Measurements from ENCODE around the gene GZMH. TPM values are rescaled to one million over a fixed set of nuclear protein-coding genes. Genes with fewer than 3 reads are reported as not detected.

Gene GZMH
- total and polyA plus RNA-seq, 2 donors (not counting 3 experiments of a cell fraction or from before 2014, with no cell fraction given): not detected

- BruUV-seq (replicated peaks): no TSS peak
- Histone ChIP-seq H2AFZ (ENCODE audit: low read depth, low read length) (no peak within 1 kb of the TSS), H3K9me3 (replicated peaks; ENCODE audit: control insufficient read depth, insufficient read depth, low read length) (no peaks in the 10 kb centered on the region), H3K9me1 (replicated peaks; ENCODE audit: control insufficient read depth, extremely low read depth, insufficient read depth, low read length) (no peaks in the 10 kb centered on the region), H3K27ac (ENCODE audit: insufficient read depth, low read depth, low read length) (no peak within 1 kb of the TSS), H4K20me1 (replicated peaks; ENCODE audit: control insufficient read depth, extremely low read depth, insufficient read depth, low read length) (no peaks in the 10 kb centered on the region), H3K36me3 (ENCODE audit: control insufficient read depth in 2 of 2, extremely low read depth in 1 of 2, insufficient read depth in 2 of 2, low read length in 2 of 2) (no peaks in the 10 kb centered on the region), H3K4me3 (replicated peaks in 1 of 3; ENCODE audit: insufficient read depth in 1 of 3, low read depth in 1 of 3, low read length in 3 of 3) (no peak within 1 kb of the TSS), H3K4me1 (ENCODE audit: control insufficient read depth, extremely low read depth, insufficient read depth, low read length) (no peaks in the 10 kb centered on the region), H3K9ac (replicated peaks; ENCODE audit: extremely low read depth, insufficient read depth, low read length) (no peak within 1 kb of the TSS), H3K4me2 (ENCODE audit: insufficient read depth, low read length) (no peak within 1 kb of the TSS), H3K27me3 (ENCODE audit: control insufficient read depth in 2 of 2, insufficient read depth in 2 of 2, low read length in 2 of 2) (peaks cover 0 to 2% of the 10 kb centered on the region in 2 experiments), H3K79me2 (ENCODE audit: control insufficient read depth, insufficient read depth, low read length) (no peaks in the 10 kb centered on the region)
- FAIRE-seq (no peak), DNase-seq (ENCODE audit: low read depth, low spot score) (no peak)
- POLR2A ChIA-PET: no interaction called here
- dilution Hi-C loops (cut with MboI; ENCODE audit: extremely low pct_ligation_motif_present, low sequenced_read_pairs): no loop called here
- CTCF ChIA-PET: interaction anchor here (1.5 kb wide), 1 partner anchor 10 kb away, joined by 3 read pairs; no protein-coding TSS in a partner anchor
- TF ChIP-seq FOS (IDR thresholded peaks at IDR 0.05; ENCODE audit: borderline replicate concordance, insufficient read depth, low read length) (no peak), POLR2A (IDR thresholded peaks at IDR 0.05; ENCODE audit: low read depth, low read length) (no peak), MYC (IDR thresholded peaks at IDR 0.05; ENCODE audit: low read depth, low read length) (no peak), EZH2 (IDR thresholded peaks at IDR 0.05; ENCODE audit: borderline replicate concordance, low read depth, low read length, severe bottlenecking) (no peak)
- intact Hi-C loops (cut with micrococcal nuclease): no loop called here
These were observed 33.3 kb downstream of the GZMH start, which contains the start of gene CTSG for GRCh38 chr14:24576182-24576581. Gene CTSG, minus strand, starts transcription at chr14:24576250. Its CDS starts 27 bp downstream, at chr14:24576223.

GRCh38 chr14:24574206-24574774 lies 35.2 kb downstream of the GZMH start:
- Histone ChIP-seq H3K27me3 (ENCODE audit: control insufficient read depth in 2 of 2, insufficient read depth in 2 of 2, low read length in 2 of 2) (peaks cover 0 to 2% of the 10 kb centered on the region in 2 experiments), H3K4me1 (ENCODE audit: control insufficient read depth, extremely low read depth, insufficient read depth, low read length) (no peaks in the 10 kb centered on the region), H3K9me3 (replicated peaks; ENCODE audit: control insufficient read depth, insufficient read depth, low read length) (no peaks in the 10 kb centered on the region), H3K27ac (ENCODE audit: insufficient read depth, low read depth, low read length) (no peak overlapping the region), H3K4me2 (ENCODE audit: insufficient read depth, low read length) (no peak overlapping the region), H3K36me3 (ENCODE audit: control insufficient read depth in 2 of 2, extremely low read depth in 1 of 2, insufficient read depth in 2 of 2, low read length in 2 of 2) (no peaks in the 10 kb centered on the region), H3K4me3 (replicated peaks in 1 of 3; ENCODE audit: insufficient read depth in 1 of 3, low read depth in 1 of 3, low read length in 3 of 3) (no peak overlapping the region), H3K79me2 (ENCODE audit: control insufficient read depth, insufficient read depth, low read length) (no peaks in the 10 kb centered on the region), H3K9me1 (replicated peaks; ENCODE audit: control insufficient read depth, extremely low read depth, insufficient read depth, low read length) (no peaks in the 10 kb centered on the region), H2AFZ (ENCODE audit: low read depth, low read length) (no peak overlapping the region), H3K9ac (replicated peaks; ENCODE audit: extremely low read depth, insufficient read depth, low read length) (no peak overlapping the region), H4K20me1 (replicated peaks; ENCODE audit: control insufficient read depth, extremely low read depth, insufficient read depth, low read length) (no peaks in the 10 kb centered on the region)
- FAIRE-seq: no peak
- intact Hi-C loops (cut with micrococcal nuclease): no loop called here
- CTCF ChIA-PET: interaction anchor here (1.5 kb wide), 1 partner anchor 8 kb away, joined by 3 read pairs; no protein-coding TSS in a partner anchor
- dilution Hi-C loops (cut with MboI; ENCODE audit: extremely low pct_ligation_motif_present, low sequenced_read_pairs): no loop called here
- TF ChIP-seq EZH2 (IDR thresholded peaks at IDR 0.05; ENCODE audit: borderline replicate concordance, low read depth, low read length, severe bottlenecking): no peak
- TF ChIP-seq POLR2A (IDR thresholded peaks at IDR 0.05; ENCODE audit: low read depth, low read length): no peak
- no peak for TF ChIP-seq FOS (IDR thresholded peaks at IDR 0.05; ENCODE audit: borderline replicate concordance, insufficient read depth, low read length)
- no peak for TF ChIP-seq GATA2 (IDR thresholded peaks at IDR 0.05; ENCODE audit: insufficient read depth, insufficient read length, low read depth, low read length)
- TF ChIP-seq POLR2AphosphoS5 (IDR thresholded peaks at IDR 0.05; ENCODE audit: insufficient read depth, low read depth, low read length): no peak
- no peak for TF ChIP-seq MAX (IDR thresholded peaks at IDR 0.05; ENCODE audit: insufficient read depth, insufficient read length)
- no peak for TF ChIP-seq MYC (IDR thresholded peaks at IDR 0.05; ENCODE audit: low read depth, low read length)
- TF ChIP-seq CTCF (IDR thresholded peaks at IDR 0.05; ENCODE audit: extremely low read depth in 1 of 2, insufficient read depth in 1 of 2, low read depth in 1 of 2, low read length in 2 of 2): no peak
- no peak for TF ChIP-seq JUN (IDR thresholded peaks at IDR 0.05; ENCODE audit: borderline replicate concordance, insufficient read depth, insufficient read length, low read depth)
- POLR2A ChIA-PET: no interaction called here
- BruUV-seq (replicated peaks): no TSS peak
- DNase-seq (ENCODE audit: low read depth, low spot score): no peak
